AG09309 (cell line): ENCODE data around the gene RABGAP1.

Experiments
- DNase-seq: peaks from one replicate; pipeline ENCODE4 v3.0.0-alpha.2; 2010; ENCODE audit warnings: low read depth
- H3K4me3 ChIP-seq: 2 replicates; pipeline ENCODE4 v1.5.1; 2011; ENCODE audit warnings: mild to moderate bottlenecking, low read depth, low read length, moderate library complexity; ENCODE audit not compliant: control insufficient read depth
- TF ChIP-seq, protein P1 (sequence below): IDR thresholded peaks from 2 replicates; pipeline ENCODE4 v1.5.1; 2011; ENCODE audit warnings: mild to moderate bottlenecking, low read depth, low read length, inconsistent platforms; ENCODE audit not compliant: insufficient read depth, control insufficient read depth; ENCODE audit errors: missing control alignments

Gene RABGAP1

DNA sequence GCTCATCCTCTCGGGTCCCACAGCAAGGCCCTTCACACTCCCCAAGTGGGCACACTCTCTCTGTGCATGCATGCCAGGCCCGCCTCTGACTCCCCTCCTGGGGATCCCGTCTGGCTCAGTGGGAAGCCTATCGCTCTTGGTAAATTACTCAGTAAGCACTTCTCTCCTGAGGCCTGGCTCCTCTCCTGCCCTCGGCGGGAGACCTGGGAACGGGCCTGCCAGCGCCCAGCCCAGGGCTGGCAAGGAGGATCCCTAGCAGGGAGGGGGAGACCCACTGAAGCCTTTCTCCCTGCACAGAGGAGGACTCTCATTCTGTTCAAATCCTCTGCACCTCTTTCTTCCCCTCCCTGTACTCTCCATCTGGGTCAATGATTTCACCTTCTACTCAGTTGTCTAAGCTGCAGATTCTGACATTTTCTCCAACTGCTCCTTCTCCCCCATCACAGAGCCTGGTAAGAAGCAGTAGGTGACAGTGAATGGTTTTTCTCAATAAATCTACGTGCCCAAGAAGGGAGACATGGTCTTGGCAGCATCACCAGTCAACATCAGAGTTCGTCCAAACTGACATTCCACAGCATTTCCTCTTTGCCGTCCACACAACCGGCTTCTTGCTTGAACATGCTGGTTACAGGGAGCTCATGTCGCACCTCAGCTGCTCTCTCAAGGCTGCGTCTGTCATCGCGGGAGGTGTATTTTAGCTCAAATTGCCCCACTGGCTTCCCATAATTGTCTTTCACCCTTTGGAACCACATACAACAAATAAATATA, 174.5 kb downstream of the RABGAP1 start:
- no peak overlapping the region for H3K4me3 ChIP-seq
- no peak for DNase-seq
- TF ChIP-seq, protein P1, sequence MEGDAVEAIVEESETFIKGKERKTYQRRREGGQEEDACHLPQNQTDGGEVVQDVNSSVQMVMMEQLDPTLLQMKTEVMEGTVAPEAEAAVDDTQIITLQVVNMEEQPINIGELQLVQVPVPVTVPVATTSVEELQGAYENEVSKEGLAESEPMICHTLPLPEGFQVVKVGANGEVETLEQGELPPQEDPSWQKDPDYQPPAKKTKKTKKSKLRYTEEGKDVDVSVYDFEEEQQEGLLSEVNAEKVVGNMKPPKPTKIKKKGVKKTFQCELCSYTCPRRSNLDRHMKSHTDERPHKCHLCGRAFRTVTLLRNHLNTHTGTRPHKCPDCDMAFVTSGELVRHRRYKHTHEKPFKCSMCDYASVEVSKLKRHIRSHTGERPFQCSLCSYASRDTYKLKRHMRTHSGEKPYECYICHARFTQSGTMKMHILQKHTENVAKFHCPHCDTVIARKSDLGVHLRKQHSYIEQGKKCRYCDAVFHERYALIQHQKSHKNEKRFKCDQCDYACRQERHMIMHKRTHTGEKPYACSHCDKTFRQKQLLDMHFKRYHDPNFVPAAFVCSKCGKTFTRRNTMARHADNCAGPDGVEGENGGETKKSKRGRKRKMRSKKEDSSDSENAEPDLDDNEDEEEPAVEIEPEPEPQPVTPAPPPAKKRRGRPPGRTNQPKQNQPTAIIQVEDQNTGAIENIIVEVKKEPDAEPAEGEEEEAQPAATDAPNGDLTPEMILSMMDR: no peak

- TF ChIP-seq, protein P1: no peak
- H3K4me3 ChIP-seq: no peak overlapping the region
- no peak for DNase-seq
These were observed 175.2 kb downstream of the RABGAP1 start for GRCh38 chr9:123116036-123116435.

GRCh38 chr9:123119566-123119965, 178.7 kb downstream of the RABGAP1 start:
- DNase-seq: no peak
- H3K4me3 ChIP-seq: no peak overlapping the region
- TF ChIP-seq, protein P1: no peak

DNA sequence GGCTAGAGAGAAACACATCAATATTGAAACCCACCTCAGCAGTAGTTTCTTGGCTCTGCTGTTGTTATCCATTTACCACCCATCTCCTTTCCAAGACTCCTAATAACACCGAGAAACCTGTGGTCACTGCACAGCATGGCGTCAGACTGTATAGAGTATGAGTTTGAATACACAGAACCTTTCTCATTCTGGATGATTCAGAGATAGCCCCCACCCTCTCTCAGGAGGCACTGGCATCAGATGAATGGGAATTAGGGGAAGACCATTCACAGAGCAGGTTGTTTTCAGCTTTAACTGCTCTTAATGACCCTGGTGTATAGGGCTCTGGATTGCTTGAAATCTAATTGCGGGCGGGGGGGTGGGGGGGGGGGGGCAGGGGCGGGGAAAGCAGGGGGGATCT, 179.3 kb downstream of the RABGAP1 start:
- no peak overlapping the region for H3K4me3 ChIP-seq
- no peak for DNase-seq
- TF ChIP-seq, protein P1: no peak

- TF ChIP-seq, protein P1: no peak
- no peak for DNase-seq
- H3K4me3 ChIP-seq: no peak overlapping the region
These were observed 180.1 kb downstream of the RABGAP1 start for GRCh38 chr9:123120953-123121352.

DNA sequence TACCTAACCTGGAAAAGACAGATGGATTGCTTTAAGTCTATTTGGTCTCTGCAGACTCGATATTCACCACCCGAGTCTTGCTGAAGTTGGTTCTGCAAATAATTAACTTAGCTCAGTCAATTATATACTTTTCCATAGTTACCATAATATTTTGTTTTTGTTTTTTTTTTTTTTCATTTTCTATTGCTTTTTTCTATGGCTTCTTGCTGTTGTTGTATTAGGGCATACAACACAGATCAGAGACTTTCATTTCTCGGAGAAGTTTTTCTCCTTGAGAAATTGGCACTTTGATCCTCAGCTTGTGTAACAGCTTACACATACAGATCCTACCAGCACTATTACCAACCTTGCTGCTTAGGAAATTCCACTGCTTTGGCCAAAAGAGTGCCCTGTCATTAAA, 180.6 kb downstream of the RABGAP1 start:
- no peak overlapping the region for H3K4me3 ChIP-seq
- TF ChIP-seq, protein P1: no peak
- no peak for DNase-seq
